Upper lobe of right lung (tissue), 1 donor: ENCODE measurements around the gene OXLD1. TPM values are rescaled to one million over a fixed set of nuclear protein-coding genes. Genes with fewer than 3 reads are reported as not detected.
"Not testable (repeated sequence)": the region's sequence is repeated elsewhere in the genome, so short reads cannot be mapped to it uniquely, and the experiment has no call there.

Experiments
- ATAC-seq: fragments of 200-7000 bp; cut with Tn5 transposase; one replicate; pipeline ENCODE4 v1.9.1; 2020; ENCODE audit warnings: mild to moderate bottlenecking, moderate library complexity
- DNase-seq: peaks from one replicate; pipeline ENCODE4 v3.0.0-alpha.2; 2020
- H3K27ac ChIP-seq: fragments of 200-600 bp; one replicate; pipeline ENCODE4 v1.8.0; 2022
- H3K27me3 ChIP-seq: fragments of 200-600 bp; one replicate; pipeline ENCODE4 v1.8.0; 2022; ENCODE audit warnings: mild to moderate bottlenecking
- H3K36me3 ChIP-seq: fragments of 200-600 bp; one replicate; pipeline ENCODE4 v1.8.0; 2022
- H3K4me1 ChIP-seq: fragments of 200-600 bp; one replicate; pipeline ENCODE4 v1.8.0; 2022
- H3K4me3 ChIP-seq: fragments of 200-600 bp; one replicate; pipeline ENCODE4 v1.8.0; 2022; ENCODE audit warnings: mild to moderate bottlenecking
- H3K9me3 ChIP-seq: fragments of 200-600 bp; one replicate; pipeline ENCODE4 v1.8.0; 2022
- intact Hi-C: fragments of 100-400 bp; cut with DNase I; formaldehyde crosslinking; loops from one replicate; pipeline ENCODE4 v1.11.0; 2022
- total RNA-seq: library from RNA; stranded (reverse); fragmentation: NEBNext Ultra II Directional; extraction: Animal tissue kit (Norgen Biotek cat#: 25700); gene quantifications from one replicate; pipeline ENCODE4 v1.2.1, GENCODE V29; 2021
- TF ChIP-seq, protein P1 (sequence below): fragments of 200-600 bp; IDR thresholded peaks from one replicate; pipeline ENCODE4 v1.8.0; 2022; ENCODE audit warnings: antibody characterized with exemption
- donor health status: DM: no; HTN: yes; CAD: no; lungs with severe emphysema.

Gene OXLD1
- total RNA-seq, 1 donor from 2014 or later, result 26.7 TPM

DNA sequence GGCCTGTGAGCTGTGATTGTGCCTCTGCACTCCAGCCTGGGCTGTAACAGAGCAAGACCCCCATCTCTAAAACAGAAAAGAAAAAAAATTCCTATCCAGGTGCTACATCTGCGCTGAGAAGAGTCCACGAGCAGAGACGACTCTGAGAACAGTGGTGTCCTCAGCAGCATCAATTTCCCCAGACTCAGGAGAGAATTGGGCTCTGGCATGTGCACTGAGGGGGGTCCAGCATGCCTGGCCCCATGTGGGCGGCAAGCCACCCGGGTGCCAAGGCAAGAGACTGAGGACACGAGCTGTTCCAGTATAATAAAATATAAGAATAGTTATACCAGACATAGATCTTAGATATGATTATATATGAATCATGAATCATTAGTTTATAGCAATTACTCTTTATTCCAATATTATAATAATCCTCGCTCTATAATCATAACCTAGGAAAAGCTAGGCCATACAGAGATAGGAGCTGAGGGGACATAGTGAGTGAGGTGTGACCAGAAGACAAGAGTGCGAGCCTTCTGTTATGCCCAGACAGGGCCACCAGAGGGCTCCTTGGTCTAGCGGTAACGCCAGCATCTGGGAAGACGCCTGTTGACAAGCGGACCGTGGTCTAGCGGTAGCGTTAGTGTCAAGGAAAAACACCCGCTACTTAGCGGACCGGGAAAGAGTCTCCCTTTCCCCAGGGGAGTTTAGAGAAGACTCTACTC lies 9.3 kb upstream of the OXLD1 start:
- H3K27ac ChIP-seq, H3K9me3 ChIP-seq, ATAC-seq, DNase-seq, intact Hi-C loops, H3K4me3 ChIP-seq, H3K4me1 ChIP-seq, H3K27me3 ChIP-seq: not testable (repeated sequence)
- H3K36me3 ChIP-seq, result peaks cover 36% of the 10 kb centered on the region
- TF ChIP-seq, protein P1, sequence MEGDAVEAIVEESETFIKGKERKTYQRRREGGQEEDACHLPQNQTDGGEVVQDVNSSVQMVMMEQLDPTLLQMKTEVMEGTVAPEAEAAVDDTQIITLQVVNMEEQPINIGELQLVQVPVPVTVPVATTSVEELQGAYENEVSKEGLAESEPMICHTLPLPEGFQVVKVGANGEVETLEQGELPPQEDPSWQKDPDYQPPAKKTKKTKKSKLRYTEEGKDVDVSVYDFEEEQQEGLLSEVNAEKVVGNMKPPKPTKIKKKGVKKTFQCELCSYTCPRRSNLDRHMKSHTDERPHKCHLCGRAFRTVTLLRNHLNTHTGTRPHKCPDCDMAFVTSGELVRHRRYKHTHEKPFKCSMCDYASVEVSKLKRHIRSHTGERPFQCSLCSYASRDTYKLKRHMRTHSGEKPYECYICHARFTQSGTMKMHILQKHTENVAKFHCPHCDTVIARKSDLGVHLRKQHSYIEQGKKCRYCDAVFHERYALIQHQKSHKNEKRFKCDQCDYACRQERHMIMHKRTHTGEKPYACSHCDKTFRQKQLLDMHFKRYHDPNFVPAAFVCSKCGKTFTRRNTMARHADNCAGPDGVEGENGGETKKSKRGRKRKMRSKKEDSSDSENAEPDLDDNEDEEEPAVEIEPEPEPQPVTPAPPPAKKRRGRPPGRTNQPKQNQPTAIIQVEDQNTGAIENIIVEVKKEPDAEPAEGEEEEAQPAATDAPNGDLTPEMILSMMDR, result peak; percentile 64

- Histone ChIP-seq H3K4me1 (no peaks in the 10 kb centered on the region), H3K9me3 (no peaks in the 10 kb centered on the region), H3K27ac (no peak overlapping the region), H3K27me3 (no peaks in the 10 kb centered on the region), H3K4me3 (no peak overlapping the region), H3K36me3 (peaks cover 49% of the 10 kb centered on the region)
- DNase-seq (no peak), ATAC-seq (no peak)
- intact Hi-C loops, result no loop called here
- TF ChIP-seq, protein P1, result no peak
Measured at GRCh38 chr17:81673561-81674258, 7.3 kb upstream of the OXLD1 start.

DNA sequence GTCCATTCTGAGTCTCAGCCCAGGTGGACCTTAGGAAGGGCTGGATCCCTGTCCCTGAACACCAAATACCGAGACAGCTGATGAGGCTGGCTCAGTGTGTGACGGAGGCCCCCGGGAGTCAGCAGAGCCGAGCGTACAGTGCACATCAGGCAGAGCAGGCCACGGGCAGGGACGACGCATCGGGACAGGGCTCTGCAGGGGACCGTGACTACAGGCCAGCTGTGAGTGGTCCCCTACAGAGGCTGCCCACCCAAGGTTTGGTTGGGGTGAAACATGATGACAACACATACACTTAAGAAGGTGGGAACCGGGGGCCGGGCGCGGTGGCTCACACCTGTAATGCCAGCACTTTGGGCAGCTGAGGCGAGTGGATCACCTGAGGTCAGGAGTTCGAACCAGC lies 6.5 kb upstream of the OXLD1 start:
- intact Hi-C loops, result no loop called here
- H3K27me3 ChIP-seq, result no peaks in the 10 kb centered on the region
- no peaks in the 10 kb centered on the region for H3K9me3 ChIP-seq
- peaks cover 54% of the 10 kb centered on the region for H3K36me3 ChIP-seq
- no peak overlapping the region for H3K4me3 ChIP-seq
- no peak for ATAC-seq
- no peak for DNase-seq
- no peak overlapping the region for H3K27ac ChIP-seq
- H3K4me1 ChIP-seq, result peaks cover 3% of the 10 kb centered on the region
- TF ChIP-seq, protein P1, result no peak

GRCh38 chr17:81672504-81672903 lies 6.1 kb upstream of the OXLD1 start:
- intact Hi-C loops, result no loop called here
- Histone ChIP-seq H3K36me3 (peaks cover 54% of the 10 kb centered on the region), H3K4me3 (no peak overlapping the region), H3K4me1 (peaks cover 8% of the 10 kb centered on the region), H3K9me3 (no peaks in the 10 kb centered on the region), H3K27ac (no peak overlapping the region), H3K27me3 (no peaks in the 10 kb centered on the region)
- TF ChIP-seq, protein P1, result no peak
- DNase-seq, result no peak
- no peak for ATAC-seq

DNA sequence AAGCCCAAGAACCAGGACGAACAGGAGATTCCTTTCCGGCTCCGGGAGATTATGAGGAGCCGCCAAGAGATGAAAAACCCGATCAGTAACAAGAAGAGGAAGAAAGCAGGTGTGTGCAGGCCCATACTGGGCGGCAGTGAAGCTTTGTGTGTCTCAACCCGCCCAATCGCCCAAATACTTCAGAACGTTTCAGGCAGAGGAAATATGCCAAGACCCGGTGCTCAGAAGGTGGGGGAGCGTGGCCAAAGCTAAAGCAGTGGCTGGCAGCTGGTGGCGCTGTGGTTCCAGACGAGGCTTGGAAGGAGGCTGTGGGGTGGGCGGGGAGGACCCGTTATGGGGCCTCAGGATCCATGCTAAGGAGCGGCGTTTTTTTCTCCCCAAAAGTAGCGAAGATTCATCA lies 1.3 kb upstream of the OXLD1 start:
- peaks cover 39% of the 10 kb centered on the region for H3K36me3 ChIP-seq
- intact Hi-C loops, result no loop called here

More for the DNA sequence above, 1.3 kb upstream of the OXLD1 start:
- Histone ChIP-seq H3K9me3 (no peaks in the 10 kb centered on the region), H3K4me1 (peaks cover 25% of the 10 kb centered on the region), H3K4me3 (no peak overlapping the region), H3K27ac (no peak overlapping the region), H3K27me3 (no peaks in the 10 kb centered on the region)
- DNase-seq, result no peak
- TF ChIP-seq, protein P1, result no peak
- no peak for ATAC-seq
